Measurements from ENCODE around the gene KCNQ1. TPM values are rescaled to one million over a fixed set of nuclear protein-coding genes. Genes with fewer than 3 reads are reported as not detected.

The KCNQ1 gene
- total and polyA plus RNA-seq, 8 donors, result 14.0 to 61.1 (median 46.7) TPM

DNA sequence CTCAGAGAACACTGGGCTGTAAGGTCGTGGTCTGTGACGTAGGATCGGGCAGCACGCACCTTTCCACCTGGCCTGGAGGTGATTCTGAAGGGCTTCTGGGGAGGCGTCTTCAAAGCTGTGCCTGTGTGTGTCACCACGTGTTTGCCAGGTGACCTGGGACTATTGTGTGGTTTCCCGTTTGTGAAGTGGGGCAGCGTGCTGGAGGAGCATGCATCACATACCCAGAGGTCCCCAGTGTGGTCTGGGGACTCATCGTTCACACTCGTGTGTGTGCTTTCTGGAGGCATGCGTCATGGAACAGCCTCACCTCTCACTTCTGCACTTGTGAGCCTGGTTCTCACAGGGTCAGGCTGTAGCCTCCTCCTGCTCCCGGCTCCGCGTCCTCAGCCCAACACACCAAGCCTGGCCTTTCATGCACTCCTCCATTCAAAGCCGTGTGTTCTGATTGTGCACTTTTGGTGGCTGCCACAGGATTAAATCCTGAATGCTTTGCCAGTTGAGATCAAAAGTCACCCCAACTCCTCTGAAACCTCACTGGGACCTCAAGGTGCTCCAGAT lies 148.7 kb downstream of the KCNQ1 start:
- Histone ChIP-seq H3K4me1 (no peaks in the 10 kb centered on the region), H3K27me3 (no peaks in the 10 kb centered on the region), H3K27ac (no peak overlapping the region), H3K9me3 (no peaks in the 10 kb centered on the region), H3K4me3 (no peak overlapping the region), H3K36me3 (peaks cover 0 to 21% (median 0%) of the 10 kb centered on the region in 3 donors)
- TF ChIP-seq, protein P1, sequence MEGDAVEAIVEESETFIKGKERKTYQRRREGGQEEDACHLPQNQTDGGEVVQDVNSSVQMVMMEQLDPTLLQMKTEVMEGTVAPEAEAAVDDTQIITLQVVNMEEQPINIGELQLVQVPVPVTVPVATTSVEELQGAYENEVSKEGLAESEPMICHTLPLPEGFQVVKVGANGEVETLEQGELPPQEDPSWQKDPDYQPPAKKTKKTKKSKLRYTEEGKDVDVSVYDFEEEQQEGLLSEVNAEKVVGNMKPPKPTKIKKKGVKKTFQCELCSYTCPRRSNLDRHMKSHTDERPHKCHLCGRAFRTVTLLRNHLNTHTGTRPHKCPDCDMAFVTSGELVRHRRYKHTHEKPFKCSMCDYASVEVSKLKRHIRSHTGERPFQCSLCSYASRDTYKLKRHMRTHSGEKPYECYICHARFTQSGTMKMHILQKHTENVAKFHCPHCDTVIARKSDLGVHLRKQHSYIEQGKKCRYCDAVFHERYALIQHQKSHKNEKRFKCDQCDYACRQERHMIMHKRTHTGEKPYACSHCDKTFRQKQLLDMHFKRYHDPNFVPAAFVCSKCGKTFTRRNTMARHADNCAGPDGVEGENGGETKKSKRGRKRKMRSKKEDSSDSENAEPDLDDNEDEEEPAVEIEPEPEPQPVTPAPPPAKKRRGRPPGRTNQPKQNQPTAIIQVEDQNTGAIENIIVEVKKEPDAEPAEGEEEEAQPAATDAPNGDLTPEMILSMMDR (IDR thresholded peaks at IDR 0.05), result no peak
- 95% methylated on average over 15 of the region's 15 CpGs for WGBS, 2 donors
- ATAC-seq, result no peak
- no peak for DNase-seq
- intact Hi-C loops (cut with DNase I), result no loop called here
- no peak for FAIRE-seq

DNA sequence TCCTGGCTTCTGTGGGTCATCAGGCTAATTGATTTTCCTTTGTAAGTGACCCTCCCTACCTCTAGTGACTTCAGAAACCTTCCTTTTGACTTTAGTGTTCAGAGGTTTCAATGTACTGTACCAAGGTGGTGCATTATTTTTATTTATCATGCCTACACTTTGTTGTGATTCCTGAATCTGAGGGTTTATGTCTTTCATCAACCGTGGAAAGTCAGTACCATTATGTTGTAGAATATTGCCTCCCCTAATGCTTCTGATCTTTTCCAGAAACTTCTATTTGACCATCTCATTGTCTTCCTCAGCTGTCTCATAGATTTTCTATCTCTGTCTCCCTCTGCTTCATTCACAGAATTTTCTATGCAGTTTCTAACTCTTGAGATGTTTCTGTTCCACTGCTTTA lies 149.5 kb downstream of the KCNQ1 start:
- intact Hi-C loops (cut with DNase I), result no loop called here
- DNase-seq, result no peak
- 93 to 96% methylated on average over 1 of the region's 1 CpG for WGBS, 2 donors
- Histone ChIP-seq H3K4me3 (no peak overlapping the region), H3K36me3 (peaks cover 0 to 21% (median 0%) of the 10 kb centered on the region in 3 donors), H3K4me1 (no peaks in the 10 kb centered on the region), H3K9me3 (no peaks in the 10 kb centered on the region), H3K27ac (no peak overlapping the region), H3K27me3 (no peaks in the 10 kb centered on the region)
- FAIRE-seq, result no peak
- ATAC-seq, result no peak
- TF ChIP-seq, protein P1 (IDR thresholded peaks at IDR 0.05), result no peak

DNA sequence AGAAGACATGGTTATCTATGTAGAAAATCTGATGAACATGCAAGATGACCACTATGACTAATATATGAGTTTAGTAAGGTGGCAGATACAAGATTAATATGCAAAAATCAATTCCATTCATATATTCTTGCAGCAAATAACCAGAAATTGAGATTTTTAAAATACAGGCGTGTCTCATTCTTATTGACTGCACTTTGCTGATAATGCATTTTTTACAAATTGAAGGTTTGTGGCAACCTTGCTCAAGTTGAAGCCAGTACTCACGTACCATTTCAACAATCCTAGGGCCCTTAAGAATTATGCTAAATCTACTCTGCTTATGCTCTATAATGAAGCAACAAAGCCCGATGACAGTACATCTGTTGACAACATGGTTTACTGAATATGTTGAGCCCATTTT lies 150.4 kb downstream of the KCNQ1 start:
- H3K36me3 ChIP-seq, result peaks cover 0 to 18% (median 0%) of the 10 kb centered on the region in 3 donors
- no peaks in the 10 kb centered on the region for H3K27me3 ChIP-seq
- FAIRE-seq, result no peak
- no peaks in the 10 kb centered on the region for H3K9me3 ChIP-seq
- WGBS, 2 donors, result 94 to 97% methylated on average over 3 of the region's 3 CpGs
- intact Hi-C loops (cut with DNase I), result no loop called here
- TF ChIP-seq, protein P1 (IDR thresholded peaks at IDR 0.05), result no peak
- no peak overlapping the region for H3K27ac ChIP-seq
- H3K4me3 ChIP-seq, result no peak overlapping the region
- H3K4me1 ChIP-seq, result no peaks in the 10 kb centered on the region
- no peak for DNase-seq
- no peak for ATAC-seq

DNA sequence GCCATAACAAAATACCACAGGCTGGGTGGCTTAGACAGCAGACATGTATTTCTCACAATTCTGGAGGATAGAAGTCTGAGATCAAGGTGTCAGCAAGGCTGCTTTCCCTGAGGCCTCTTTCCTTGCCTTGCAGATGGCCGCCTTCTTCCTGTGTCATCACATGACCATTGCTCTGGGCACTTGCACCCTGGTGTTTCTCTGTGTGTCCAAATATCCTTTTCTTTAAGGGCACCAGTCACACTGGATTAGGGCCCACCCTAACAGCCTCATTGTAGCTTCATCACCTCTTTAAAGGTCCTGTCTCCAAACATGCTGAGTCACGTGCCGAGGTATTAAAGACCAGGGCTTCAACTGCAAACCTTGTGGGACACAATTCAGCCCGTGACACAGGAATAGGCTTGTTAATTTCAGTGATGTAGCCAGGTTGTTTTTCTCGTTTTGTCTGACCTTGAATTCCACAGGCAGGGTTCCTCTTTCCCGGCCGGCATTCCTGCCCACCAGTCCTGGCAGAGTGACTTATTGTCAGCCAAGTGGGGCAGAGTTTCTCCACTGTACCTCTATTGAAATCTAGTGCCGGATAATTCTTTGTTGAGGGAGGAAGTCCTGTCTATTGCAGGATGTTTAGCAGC lies 154.9 kb downstream of the KCNQ1 start:
- intact Hi-C loops (cut with DNase I), result no loop called here
- WGBS, 2 donors, result 74 to 79% methylated on average over 8 of the region's 8 CpGs
- DNase-seq, result peak in 1 of 6 donors; percentile 21
- ATAC-seq, result peak in 2 of 4 donors; percentile 41 to 42
- no peak overlapping the region for H3K27ac ChIP-seq
- no peak overlapping the region for H3K4me3 ChIP-seq
- no peaks in the 10 kb centered on the region for H3K27me3 ChIP-seq
- H3K36me3 ChIP-seq, result no peaks in the 10 kb centered on the region
- H3K9me3 ChIP-seq, result no peaks in the 10 kb centered on the region
- FAIRE-seq, result no peak
- H3K4me1 ChIP-seq, result no peaks in the 10 kb centered on the region
- TF ChIP-seq, protein P1 (IDR thresholded peaks at IDR 0.05), result no peak

DNA sequence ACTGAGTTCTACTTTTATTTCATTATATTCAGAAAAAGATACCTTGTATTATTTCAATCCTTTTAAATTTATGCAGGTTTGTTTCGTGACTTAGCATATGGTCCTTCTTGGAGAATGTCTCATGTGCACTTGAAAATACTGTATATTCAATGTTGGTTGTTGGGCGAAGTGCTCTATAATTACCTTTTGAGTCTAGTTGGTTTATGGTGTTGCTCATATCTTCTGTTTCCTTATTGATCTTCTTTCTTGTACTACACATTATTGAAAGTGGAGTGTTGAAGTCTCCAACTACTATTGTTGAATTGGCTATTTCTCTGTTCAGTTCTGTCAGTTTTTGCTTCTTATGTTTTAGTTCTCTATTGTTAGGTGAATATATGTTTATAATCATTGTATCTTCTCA lies 164.5 kb downstream of the KCNQ1 start:
- no peaks in the 10 kb centered on the region for H3K27me3 ChIP-seq
- intact Hi-C loops (cut with DNase I), result no loop called here
- TF ChIP-seq, protein P1 (IDR thresholded peaks at IDR 0.05), result no peak
- 94 to 98% methylated on average over 2 of the region's 2 CpGs for WGBS, 2 donors
- no peak overlapping the region for H3K27ac ChIP-seq
- no peak overlapping the region for H3K4me3 ChIP-seq
- no peak for ATAC-seq
- H3K9me3 ChIP-seq, result no peaks in the 10 kb centered on the region
- H3K36me3 ChIP-seq, result no peaks in the 10 kb centered on the region
- no peaks in the 10 kb centered on the region for H3K4me1 ChIP-seq
- no peak for DNase-seq
- FAIRE-seq, result no peak
